MM.1S (cell line): ENCODE results near the gene TMEM208.

Experiments
- CTCF ChIP-seq: fragments of 300-600 bp; sonication (generic); IDR thresholded peaks from 2 replicates; pipeline ENCODE4 v1.5.1; 2016; ENCODE audit warnings: antibody characterized with exemption, low read length, mixed read lengths
- EZH2 ChIP-seq: fragments of 300-600 bp; sonication (generic); optimal IDR thresholded peaks from 2 replicates; pipeline ENCODE3; 2017; ENCODE audit warnings: low read depth, mild to moderate bottlenecking, antibody characterized with exemption, low read length, mixed read lengths
- EZH2phosphoT487 ChIP-seq: fragments of 300-600 bp; sonication (generic); IDR thresholded peaks from 2 replicates; pipeline ENCODE4 v1.6.1; 2018; ENCODE audit warnings: antibody characterized with exemption, low read length

GRCh38 chr16:67277294-67277998, 50.5 kb downstream of the TMEM208 start:
- TF ChIP-seq EZH2 = no peak
- TF ChIP-seq CTCF = no peak
- TF ChIP-seq EZH2phosphoT487 = no peak
